Adrenal gland (tissue), 5 donors: ENCODE data around the gene MAU2.

Experiments used
- CTCF ChIP-seq, 6 experiments: fragments of 450-650 bp in 4 of 6; fragments of 200-600 bp in 2 of 6; sonication (generic) in 1 of 6; IDR thresholded peaks; 1 replicate in 5 of 6; 2 replicates in 1 of 6; pipeline versions ENCODE4 v1.5.1 to v1.8.0; 2016 to 2021; ENCODE audit warnings: antibody characterized with exemption in 6 of 6, mild to moderate bottlenecking in 2 of 6, moderate library complexity in 1 of 6
- POLR2A ChIP-seq, 2 donors: fragments of 450-650 bp; IDR thresholded peaks; one replicate each; pipeline ENCODE4 v1.6.1; 2017; ENCODE audit warnings: antibody characterized with exemption in 2 of 2, mild to moderate bottlenecking in 2 of 2, moderate library complexity in 1 of 2
- donor health status: DM: no; HTN: no; CAD: no.

GRCh38 chr19:19324059-19324770 is 3.6 kb downstream of the MAU2 start:
- no peak for TF ChIP-seq CTCF (IDR thresholded peaks at IDR 0.05)
- TF ChIP-seq POLR2A (IDR thresholded peaks at IDR 0.05): no peak
